T47D (cell line): ENCODE results near the gene RASGRF2.

ENCODE experiments used
- DNase-seq, 2 experiments: peaks; one replicate each; pipeline versions ENCODE4 v3.0.0 to v3.0.0-alpha.2; 2011 to 2012; ENCODE audit warnings: low read depth in 1 of 2, low spot score in 1 of 2
- JUND ChIP-seq: IDR thresholded peaks from 2 replicates; pipeline ENCODE4 v1.6.1; 2012; ENCODE audit warnings: low read depth
- in situ Hi-C: cut with HindIII; loops from 2 replicates; pipeline ENCODE4 v1.10.0; 2016; ENCODE audit warnings: low sequenced_read_pairs, low pct_unique_long_range_greater_than_20kb

Gene RASGRF2

GRCh38 chr5:80959768-80960442 is at the start of gene RASGRF2:
Gene RASGRF2 (plus strand): TSS chr5:80960363. CDS start chr5:80960739, 376 bp downstream.
- TF ChIP-seq JUND, result no peak
- DNase-seq, result no peak
- in situ Hi-C loops, result no loop called here

GRCh38 chr5:80912479-80912878 is 47.7 kb upstream of the RASGRF2 start:
- no peak for TF ChIP-seq JUND
- in situ Hi-C loops, result no loop called here
- peak in 1 of 2 experiments; percentile 16 for DNase-seq

DNA sequence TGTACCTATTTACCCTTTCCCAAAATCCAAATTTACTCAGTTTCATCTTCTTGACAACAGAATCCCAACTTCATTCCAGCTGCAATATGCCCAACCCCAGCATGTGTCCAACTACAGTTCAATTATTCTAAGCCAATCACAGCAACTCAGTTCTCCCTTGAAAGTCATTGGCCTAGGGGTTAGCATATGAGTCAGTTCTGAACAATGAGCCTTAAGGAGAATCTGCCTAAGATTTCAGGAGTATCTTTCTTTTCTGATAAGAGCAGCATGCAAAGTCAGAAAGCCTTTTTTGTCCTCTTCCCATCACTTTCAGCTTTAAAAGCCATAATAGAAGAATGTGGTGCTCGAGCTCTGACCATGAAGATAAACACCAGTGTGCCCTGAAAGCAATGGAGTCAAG is 44.4 kb upstream of the RASGRF2 start:
- TF ChIP-seq JUND, result no peak
- no peak for DNase-seq
- in situ Hi-C loops, result no loop called here

- in situ Hi-C loops, result no loop called here
- no peak for TF ChIP-seq JUND
- no peak for DNase-seq
These were observed 43.5 kb upstream of the RASGRF2 start for GRCh38 chr5:80916676-80917075.

- no peak for DNase-seq
- in situ Hi-C loops, result no loop called here
- TF ChIP-seq JUND, result no peak
These were observed 42.5 kb upstream of the RASGRF2 start for GRCh38 chr5:80917631-80918030.

GRCh38 chr5:80919678-80920196 is 40.4 kb upstream of the RASGRF2 start:
- no peak for DNase-seq
- in situ Hi-C loops, result no loop called here

DNA sequence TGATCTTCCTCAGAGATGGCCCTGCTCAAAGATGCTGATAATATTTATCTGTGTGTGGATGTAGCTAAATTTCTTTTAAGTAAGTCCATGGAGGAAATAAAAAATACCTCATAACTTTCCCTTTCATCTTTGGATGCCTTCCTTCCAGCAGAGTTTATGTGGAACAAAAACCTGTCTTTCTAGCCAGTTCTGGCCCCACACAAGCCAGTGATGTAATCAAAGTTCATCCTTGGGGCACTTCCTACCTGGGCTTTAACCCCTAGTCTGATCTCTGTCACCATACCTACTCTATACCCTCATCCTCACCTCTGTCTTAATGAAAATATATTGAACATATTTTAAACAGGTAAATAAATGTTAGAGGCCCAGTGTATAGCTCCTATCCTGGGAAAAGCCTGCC is 39.8 kb upstream of the RASGRF2 start:
- in situ Hi-C loops, result no loop called here
- no peak for TF ChIP-seq JUND

More at GRCh38 chr5:80919678-80920196, 40.4 kb upstream of the RASGRF2 start:
- no peak for TF ChIP-seq JUND

DNA sequence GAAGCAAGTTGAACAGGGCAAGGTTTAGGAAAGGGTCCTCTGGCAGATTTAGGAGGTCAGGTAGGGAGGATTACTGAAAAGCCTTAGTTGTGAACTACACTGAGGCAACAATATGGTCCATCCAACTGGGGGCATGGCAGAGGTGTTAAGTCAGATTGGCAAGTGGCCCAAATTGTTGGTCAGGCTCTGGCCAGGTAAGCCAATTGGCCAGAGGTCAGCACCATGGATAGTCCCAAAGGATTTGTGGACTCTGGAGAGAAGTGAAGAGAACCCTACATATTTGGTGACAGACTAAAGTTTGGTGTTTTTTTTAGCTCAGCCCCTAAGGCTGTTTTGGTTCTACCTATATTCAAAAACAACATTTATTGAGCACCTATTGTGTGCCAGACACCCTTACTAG is 39.1 kb upstream of the RASGRF2 start:
- in situ Hi-C loops, result no loop called here
- peak in 1 of 2 experiments; percentile 73 for DNase-seq
- TF ChIP-seq JUND, result no peak

More for the DNA sequence above, 39.8 kb upstream of the RASGRF2 start:
- peak in 1 of 2 experiments; percentile 11 for DNase-seq

DNA sequence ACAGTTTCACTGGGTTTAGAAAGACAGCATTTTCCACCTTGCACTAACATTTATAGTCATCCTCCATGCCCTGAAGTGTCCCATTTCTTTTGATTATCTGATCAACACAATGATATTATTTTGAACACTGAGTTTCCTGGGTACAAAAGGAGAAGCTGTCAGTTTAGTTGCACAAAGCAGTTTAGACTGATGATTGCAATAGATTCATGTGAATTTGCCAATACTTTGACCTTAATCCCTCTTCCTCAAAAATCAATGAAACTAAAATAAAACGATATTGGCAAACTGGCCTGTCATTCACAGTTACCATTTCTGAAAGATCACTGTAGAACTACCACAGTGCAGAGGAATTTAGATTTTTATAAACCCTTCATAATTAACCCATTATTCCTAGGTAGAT is 34.2 kb upstream of the RASGRF2 start:
- in situ Hi-C loops, result no loop called here
- no peak for DNase-seq
- TF ChIP-seq JUND, result no peak

DNA sequence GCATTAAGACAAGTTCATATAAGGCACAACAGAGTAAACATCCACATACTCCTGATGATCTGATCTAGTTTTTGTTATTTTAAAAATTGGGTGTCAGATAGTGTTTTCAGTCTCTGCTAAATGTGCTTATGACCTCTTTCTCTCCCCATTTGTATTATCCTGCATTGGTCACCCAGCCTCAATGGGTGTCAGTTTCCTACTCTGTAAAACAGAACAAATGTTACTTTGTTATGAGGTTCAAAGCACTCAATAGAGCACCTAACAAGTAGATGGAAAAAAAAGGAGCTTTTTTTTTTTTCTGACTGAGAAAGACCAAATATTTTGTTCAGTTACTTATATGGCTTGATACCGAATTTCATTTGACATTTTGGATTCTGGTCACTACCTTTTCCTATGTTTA is 33.6 kb upstream of the RASGRF2 start:
- in situ Hi-C loops, result no loop called here

DNA sequence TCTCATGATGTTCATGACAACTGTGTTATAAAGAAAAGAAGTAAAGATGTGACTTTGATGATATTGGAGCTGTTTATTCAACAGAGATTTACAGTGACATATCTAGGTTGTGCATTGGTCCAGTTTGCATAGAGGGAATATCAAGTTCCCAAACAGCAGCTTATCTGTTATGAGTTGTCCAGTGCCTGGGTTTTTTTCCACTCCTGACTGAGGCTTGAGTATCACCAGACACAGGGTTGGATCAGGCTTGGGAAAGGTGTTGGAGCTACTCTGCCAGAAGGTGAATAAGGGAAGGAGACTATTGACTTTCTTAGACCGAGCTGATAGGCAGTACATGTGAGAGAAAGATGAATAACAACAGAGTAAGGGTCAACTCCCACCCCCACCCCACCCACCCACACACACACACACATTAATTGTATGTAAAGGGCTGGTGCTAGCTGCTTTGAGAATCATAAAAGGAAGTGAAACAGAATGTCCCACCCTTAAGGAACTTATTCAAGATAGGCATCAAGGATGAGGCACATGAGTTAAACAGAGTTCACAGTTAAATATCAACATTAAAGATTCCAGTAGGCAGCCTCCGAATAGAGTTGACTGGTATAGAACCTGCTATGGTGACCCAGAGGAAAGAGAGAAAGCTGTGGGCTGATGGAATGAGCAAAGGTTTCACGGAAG is 33.0 kb upstream of the RASGRF2 start:
- in situ Hi-C loops, result no loop called here
- DNase-seq, result no peak
- TF ChIP-seq JUND, result no peak

More for the DNA sequence above, 33.6 kb upstream of the RASGRF2 start:
- no peak for TF ChIP-seq JUND
- no peak for DNase-seq

GRCh38 chr5:80928073-80928472 is 32.1 kb upstream of the RASGRF2 start:
- in situ Hi-C loops, result no loop called here
- no peak for DNase-seq
- TF ChIP-seq JUND, result no peak

DNA sequence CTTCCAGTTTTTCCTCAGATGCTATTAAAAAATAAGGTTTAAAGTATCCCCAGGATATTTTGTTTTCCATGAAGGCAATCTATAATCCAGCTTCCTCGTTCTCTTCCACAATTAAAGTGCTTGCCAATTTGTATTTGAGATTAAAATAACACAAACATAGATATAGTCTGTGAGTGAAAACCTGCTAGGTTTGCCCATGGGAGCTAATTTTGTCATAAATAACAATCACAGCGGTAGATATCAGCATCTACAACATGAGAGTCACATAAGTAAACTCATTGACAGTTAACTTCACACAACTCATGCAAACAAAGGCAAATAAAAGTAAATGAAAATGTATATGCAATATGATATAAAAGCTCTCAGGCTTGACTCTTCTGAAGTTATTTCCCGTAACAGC is 29.2 kb upstream of the RASGRF2 start:
- DNase-seq, result peak in 1 of 2 experiments; percentile 19
- TF ChIP-seq JUND, result peak; percentile 81; the same call in 1 of the 2 replicates
- in situ Hi-C loops, result no loop called here

DNA sequence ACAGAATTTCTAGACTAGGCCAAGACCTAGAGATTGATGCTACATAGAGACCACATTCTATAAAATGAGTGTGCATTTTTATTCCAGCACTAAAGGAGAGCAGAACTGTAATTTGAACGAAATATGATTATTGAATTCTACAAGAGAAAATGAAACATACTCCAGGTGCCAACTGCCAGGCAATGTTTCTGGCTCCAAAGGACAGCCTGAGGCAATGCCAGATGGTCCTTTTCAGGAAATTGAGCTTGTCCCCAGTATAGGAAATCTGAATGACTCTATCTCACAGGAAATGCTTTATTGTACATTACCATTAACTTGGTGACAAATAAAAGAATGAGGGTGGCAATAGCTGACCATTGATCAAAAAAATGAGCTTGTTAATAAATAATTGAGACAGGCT is 28.8 kb upstream of the RASGRF2 start:
- TF ChIP-seq JUND, result no peak

More for the DNA sequence above, 28.8 kb upstream of the RASGRF2 start:
- DNase-seq, result no peak
- in situ Hi-C loops, result no loop called here
